GM23248 (cell line): ENCODE data around the gene TSPAN9. TPM values are rescaled to one million over a fixed set of nuclear protein-coding genes. Genes with fewer than 3 reads are reported as not detected.

ENCODE experiments used
- DNase-seq: peaks from one replicate; pipeline ENCODE4 v3.0.0-alpha.2; 2015
- H2AFZ ChIP-seq: fragments of 200-600 bp; sonication (generic); 2 replicates; pipeline ENCODE4 v1.6.1; 2016; ENCODE audit warnings: antibody characterized with exemption
- H3F3A ChIP-seq: fragments of 200-600 bp; sonication (generic); 2 replicates; pipeline ENCODE4 v1.6.1; 2016; ENCODE audit warnings: mild to moderate bottlenecking, antibody characterized with exemption, mixed run types; ENCODE audit not compliant: insufficient read depth
- H3K27ac ChIP-seq: fragments of 200-600 bp; sonication (generic); 2 replicates; pipeline ENCODE4 v1.5.1; 2016; ENCODE audit warnings: mild to moderate bottlenecking
- H3K27me3 ChIP-seq: fragments of 200-600 bp; sonication (generic); replicated peaks from 2 replicates; pipeline ENCODE4 v1.6.1; 2016; ENCODE audit warnings: mild to moderate bottlenecking; ENCODE audit not compliant: insufficient read depth
- H3K36me3 ChIP-seq: fragments of 200-600 bp; sonication (generic); 2 replicates; pipeline ENCODE4 v1.6.1; 2016; ENCODE audit warnings: low read depth, mild to moderate bottlenecking
- H3K4me1 ChIP-seq: fragments of 200-600 bp; sonication (generic); 2 replicates; pipeline ENCODE4 v1.6.1; 2016; ENCODE audit warnings: mild to moderate bottlenecking; ENCODE audit not compliant: insufficient read depth
- H3K4me2 ChIP-seq: fragments of 200-600 bp; sonication (generic); one replicate; pipeline ENCODE4 v1.6.1; 2016; ENCODE audit warnings: mild to moderate bottlenecking; ENCODE audit not compliant: unreplicated experiment
- H3K4me3 ChIP-seq: fragments of 200-600 bp; sonication (generic); 2 replicates; pipeline ENCODE4 v1.5.1; 2016; ENCODE audit warnings: mild to moderate bottlenecking
- H3K79me2 ChIP-seq: fragments of 200-600 bp; sonication (generic); 2 replicates; pipeline ENCODE4 v1.6.1; 2016; ENCODE audit warnings: mild to moderate bottlenecking; ENCODE audit not compliant: insufficient read depth
- H3K9ac ChIP-seq: fragments of 200-600 bp; sonication (generic); 2 replicates; pipeline ENCODE4 v1.6.1; 2016; ENCODE audit warnings: mild to moderate bottlenecking
- H3K9me2 ChIP-seq: fragments of 200-600 bp; sonication (generic); 2 replicates; pipeline ENCODE4 v1.6.1; 2016; ENCODE audit warnings: mixed run types, mild to moderate bottlenecking, moderate library complexity; ENCODE audit not compliant: insufficient read depth
- H3K9me3 ChIP-seq: fragments of 200-600 bp; sonication (generic); one replicate; pipeline ENCODE4 v1.6.1; 2017; ENCODE audit warnings: low read depth
- H4K20me1 ChIP-seq: fragments of 200-600 bp; sonication (generic); 2 replicates; pipeline ENCODE4 v1.6.0; 2016; ENCODE audit not compliant: insufficient read depth
- EZH2 ChIP-seq: fragments of 200-600 bp; sonication (generic); IDR thresholded peaks from 2 replicates; pipeline ENCODE4 v1.6.1; 2018; ENCODE audit warnings: antibody characterized with exemption, mild to moderate bottlenecking; ENCODE audit not compliant: insufficient read depth, poor library complexity, severe bottlenecking
- EZH2phosphoT487 ChIP-seq: fragments of 200-600 bp; sonication (generic); IDR thresholded peaks from 2 replicates; pipeline ENCODE4 v1.6.1; 2018; ENCODE audit warnings: antibody characterized with exemption, moderate library complexity, mild to moderate bottlenecking, low read depth; ENCODE audit not compliant: insufficient read depth
- WGBS, 2 experiments: methylation state at CpG; one replicate each; pipeline ENCODE4 v1.1.6; 2015 to 2017; ENCODE audit warnings: low lambda C conversion rate in 2 of 2, low coverage in 1 of 2; ENCODE audit errors: missing lambda C conversion rate in 2 of 2; 5-methylcytosine and 5-hydroxymethylcytosine counted together
- in situ Hi-C: fragments of 300-500 bp; cut with MboI; formaldehyde crosslinking; loops from 2 replicates; pipeline ENCODE4 v1.15.0; 2020
- polyA plus RNA-seq: library from polyadenylated mRNA; unstranded; fragments of >200 nt; fragmentation: Nextera tagmentation; extraction: Ambion mirVana; gene quantifications from 2 replicates; pipeline ENCODE4 v1.2.1, GENCODE V29; 2016
- total RNA-seq: library from RNA; depleted of rRNA; stranded (reverse); fragments of >200 nt; shearing (Covaris generic); gene quantifications from 2 replicates; pipeline ENCODE4 v1.2.3, GENCODE V29; 2014

The TSPAN9 gene
- total and polyA plus RNA-seq, 2 experiments from 2014 or later = 9.5 to 14.4 TPM

GRCh38 chr12:3285570-3285969 is 208.4 kb downstream of the TSPAN9 start:
- no peaks in the 10 kb centered on the region for H3K36me3 ChIP-seq
- no peak overlapping the region for H3K27ac ChIP-seq
- WGBS, 2 experiments = 78 to 87% methylated on average over 6 to 7 of the region's 7 CpGs
- H3K4me1 ChIP-seq = no peaks in the 10 kb centered on the region
- H2AFZ ChIP-seq = no peak overlapping the region
- H3K4me3 ChIP-seq = no peak overlapping the region
- no peak overlapping the region for H3K4me2 ChIP-seq
- no peaks in the 10 kb centered on the region for H3K79me2 ChIP-seq
- DNase-seq = no peak
- in situ Hi-C loops = no loop called here
- H3K9me2 ChIP-seq = no peaks in the 10 kb centered on the region
- no peaks in the 10 kb centered on the region for H4K20me1 ChIP-seq
- H3K9me3 ChIP-seq = no peaks in the 10 kb centered on the region
- no peak for TF ChIP-seq EZH2
- TF ChIP-seq EZH2phosphoT487 = no peak
- no peak overlapping the region for H3K9ac ChIP-seq
- H3K27me3 ChIP-seq = no peaks in the 10 kb centered on the region
- no peaks in the 10 kb centered on the region for H3F3A ChIP-seq

- H3K9me3 ChIP-seq = no peaks in the 10 kb centered on the region
- H3K27ac ChIP-seq = no peak overlapping the region
- WGBS, 2 experiments = 75 to 76% methylated on average over 8 of the region's 8 CpGs
- no peak overlapping the region for H2AFZ ChIP-seq
- no peak overlapping the region for H3K4me2 ChIP-seq
- in situ Hi-C loops = no loop called here
- no peaks in the 10 kb centered on the region for H4K20me1 ChIP-seq
- no peaks in the 10 kb centered on the region for H3K27me3 ChIP-seq
- H3K79me2 ChIP-seq = no peaks in the 10 kb centered on the region
- DNase-seq = no peak
- no peak overlapping the region for H3K4me3 ChIP-seq
- TF ChIP-seq EZH2phosphoT487 (no peak), EZH2 (no peak)
- no peak overlapping the region for H3K9ac ChIP-seq
- H3K9me2 ChIP-seq = no peaks in the 10 kb centered on the region
- no peaks in the 10 kb centered on the region for H3F3A ChIP-seq
- 0 out of 2 replicates have a peak, but pooled peaks cover 2% of the 10 kb centered on the region for H3K4me1 ChIP-seq
- no peaks in the 10 kb centered on the region for H3K36me3 ChIP-seq
Observed at GRCh38 chr12:3288690-3289089, 211.5 kb downstream of the TSPAN9 start.

- Histone ChIP-seq H4K20me1 (no peaks in the 10 kb centered on the region), H3K27ac (no peak overlapping the region), H3K9me2 (no peaks in the 10 kb centered on the region), H3K79me2 (no peaks in the 10 kb centered on the region), H3K4me1 (0 out of 2 replicates have a peak, but pooled peaks cover 7% of the 10 kb centered on the region), H3F3A (no peaks in the 10 kb centered on the region), H3K36me3 (no peaks in the 10 kb centered on the region), H3K9ac (no peak overlapping the region), H3K4me3 (no peak overlapping the region), H3K9me3 (no peaks in the 10 kb centered on the region), H3K27me3 (no peaks in the 10 kb centered on the region), H3K4me2 (no peak overlapping the region), H2AFZ (no peak overlapping the region)
- in situ Hi-C loops = loop anchor here (10.0 kb wide), 1 partner anchor 495 kb away; no protein-coding TSS in a partner anchor
- 79 to 80% methylated on average over 9 of the region's 9 CpGs for WGBS, 2 experiments
- no peak for DNase-seq
- TF ChIP-seq EZH2phosphoT487 (no peak), EZH2 (no peak)
Observed at GRCh38 chr12:3289702-3290101, 212.5 kb downstream of the TSPAN9 start.

GRCh38 chr12:3291939-3292338 is 214.8 kb downstream of the TSPAN9 start:
- Histone ChIP-seq H3K27me3 (no peaks in the 10 kb centered on the region), H3K79me2 (no peaks in the 10 kb centered on the region), H3F3A (no peaks in the 10 kb centered on the region), H3K4me3 (no peak overlapping the region), H3K36me3 (no peaks in the 10 kb centered on the region), H3K4me2 (no peak overlapping the region), H3K9me3 (no peaks in the 10 kb centered on the region), H4K20me1 (no peaks in the 10 kb centered on the region), H3K9ac (no peak overlapping the region), H3K4me1 (0 out of 2 replicates have a peak, but pooled peaks cover 7% of the 10 kb centered on the region), H3K9me2 (no peaks in the 10 kb centered on the region), H3K27ac (no peak overlapping the region), H2AFZ (no peak overlapping the region)
- DNase-seq = no peak
- in situ Hi-C loops = loop anchor here (10.0 kb wide), 1 partner anchor 493 kb away; no protein-coding TSS in a partner anchor
- no peak for TF ChIP-seq EZH2phosphoT487
- no peak for TF ChIP-seq EZH2
- 92 to 98% methylated on average over 14 to 16 of the region's 16 CpGs for WGBS, 2 experiments
